HEK293 (cell line): Measurements from ENCODE around the gene SPIN3.
"Not testable (repeated sequence)": the region's sequence is repeated elsewhere in the genome, so short reads cannot be mapped to it uniquely, and the experiment has no call there.

Experiments used
- CTCF ChIA-PET: fragments of 350-600 bp; formaldehyde crosslinking; extraction: SDS; loops from one replicate; lab custom pipeline; 2021; ENCODE audit warnings: antibody characterized with exemption; lab: Yijun Ruan, JAX
- POLR2A ChIA-PET: fragments of 300-600 bp; formaldehyde crosslinking; extraction: SDS; loops from one replicate; lab custom pipeline; 2020; ENCODE audit warnings: antibody characterized with exemption, inconsistent platforms; lab: Yijun Ruan, JAX
- H3K27ac ChIP-seq: fragments of 200-500 bp; sonication (Bioruptor generic); 2 replicates; pipeline ENCODE4 v1.5.1; 2014; ENCODE audit warnings: low read depth, low read length, control low read depth, inconsistent platforms; ENCODE audit errors: extremely low read depth
- H3K36me3 ChIP-seq, 2 experiments: fragments of 200-500 bp in 1 of 2; sonication (Bioruptor generic) in 1 of 2; 1 replicate in 1 of 2; 2 replicates in 1 of 2; pipeline ENCODE4 v1.5.1; 2014 to 2017; ENCODE audit warnings: inconsistent platforms in 2 of 2, low read length in 2 of 2; ENCODE audit not compliant: control insufficient read depth in 2 of 2, insufficient read depth in 1 of 2
- H3K4me1 ChIP-seq: fragments of 200-500 bp; sonication (Bioruptor generic); 2 replicates; pipeline ENCODE4 v1.5.1; 2014; ENCODE audit warnings: mild to moderate bottlenecking, low read length, inconsistent platforms; ENCODE audit not compliant: control insufficient read depth, insufficient read depth
- H3K4me3 ChIP-seq: 2 replicates; pipeline ENCODE4 v1.5.1; 2011; ENCODE audit warnings: low read depth, mild to moderate bottlenecking, control low read depth, low read length, moderate library complexity
- H3K9me3 ChIP-seq: fragments of 200-500 bp; sonication (Bioruptor generic); 2 replicates; pipeline ENCODE4 v1.5.1; 2014; ENCODE audit warnings: low read depth, low read length, inconsistent platforms; ENCODE audit not compliant: control insufficient read depth, insufficient read depth
- ELK4 ChIP-seq: IDR thresholded peaks from 2 replicates; pipeline ENCODE4 v1.6.1; 2011; ENCODE audit warnings: mild to moderate bottlenecking, low read depth, low read length, borderline replicate concordance
- MYNN ChIP-seq: fragments of 450-650 bp; formaldehyde crosslinking; IDR thresholded peaks from 2 replicates; pipeline ENCODE4 v1.5.1; 2016; ENCODE audit warnings: missing biosample characterization, missing genetic modification characterization, borderline replicate concordance
- SP2 ChIP-seq: fragments of 450-650 bp; formaldehyde crosslinking; IDR thresholded peaks from 2 replicates; pipeline ENCODE4 v1.5.1; 2016; ENCODE audit warnings: missing biosample characterization, missing genetic modification characterization
- SP7 ChIP-seq: fragments of 450-650 bp; formaldehyde crosslinking; IDR thresholded peaks from 2 replicates; pipeline ENCODE4 v1.5.1; 2016; ENCODE audit warnings: missing biosample characterization, missing genetic modification characterization
- ZBTB11 ChIP-seq: fragments of 450-650 bp; formaldehyde crosslinking; conservative IDR thresholded peaks from 2 replicates; pipeline ENCODE4 v1.5.1; 2016; ENCODE audit warnings: low read depth, missing biosample characterization, missing genetic modification characterization
- ZBTB21 ChIP-seq: fragments of 450-650 bp; formaldehyde crosslinking; IDR thresholded peaks from 2 replicates; pipeline ENCODE4 v1.5.1; 2017; ENCODE audit warnings: missing biosample characterization, missing genetic modification characterization
- ZNF121 ChIP-seq: fragments of 450-650 bp; formaldehyde crosslinking; IDR thresholded peaks from 2 replicates; pipeline ENCODE4 v1.5.1; 2016; ENCODE audit warnings: missing biosample characterization, missing genetic modification characterization
- ZNF184 ChIP-seq: fragments of 450-650 bp; IDR thresholded peaks from 2 replicates; pipeline ENCODE4 v1.5.1; 2018; ENCODE audit warnings: missing biosample characterization, mild to moderate bottlenecking, missing genetic modification characterization
- ZNF214 ChIP-seq: fragments of 450-650 bp; formaldehyde crosslinking; IDR thresholded peaks from 2 replicates; pipeline ENCODE4 v1.5.1; 2017; ENCODE audit warnings: missing biosample characterization, mild to moderate bottlenecking, missing genetic modification characterization, borderline replicate concordance
- ZNF23 ChIP-seq: fragments of 450-650 bp; formaldehyde crosslinking; IDR thresholded peaks from 2 replicates; pipeline ENCODE4 v1.5.1; 2016; ENCODE audit warnings: missing biosample characterization, missing genetic modification characterization, borderline replicate concordance
- ZNF239 ChIP-seq: fragments of 450-650 bp; formaldehyde crosslinking; IDR thresholded peaks from 2 replicates; pipeline ENCODE4 v1.5.1; 2016; ENCODE audit warnings: missing biosample characterization, missing genetic modification characterization
- ZNF26 ChIP-seq: fragments of 450-650 bp; formaldehyde crosslinking; IDR thresholded peaks from 2 replicates; pipeline ENCODE4 v1.5.1; 2016; ENCODE audit warnings: missing biosample characterization, missing genetic modification characterization
- ZNF433 ChIP-seq: fragments of 450-650 bp; formaldehyde crosslinking; IDR thresholded peaks from 2 replicates; pipeline ENCODE4 v1.5.1; 2016; ENCODE audit warnings: missing biosample characterization, missing genetic modification characterization, low read depth
- ZNF514 ChIP-seq: fragments of 450-650 bp; formaldehyde crosslinking; IDR thresholded peaks from 2 replicates; pipeline ENCODE4 v1.5.1; 2016; ENCODE audit warnings: missing biosample characterization, missing genetic modification characterization
- ZNF549 ChIP-seq: fragments of 450-650 bp; IDR thresholded peaks from 2 replicates; pipeline ENCODE4 v1.5.1; 2018; ENCODE audit warnings: missing biosample characterization, missing genetic modification characterization, mild to moderate bottlenecking, inconsistent platforms, moderate library complexity
- ZNF626 ChIP-seq: fragments of 450-650 bp; sonication (Bioruptor Pico); formaldehyde crosslinking; IDR thresholded peaks from 2 replicates; pipeline ENCODE4 v1.5.1; 2018; ENCODE audit warnings: missing biosample characterization, missing genetic modification characterization, inconsistent platforms
- ZNF704 ChIP-seq: fragments of 450-650 bp; formaldehyde crosslinking; IDR thresholded peaks from 2 replicates; pipeline ENCODE4 v1.5.1; 2016; ENCODE audit warnings: missing biosample characterization, missing genetic modification characterization
- ZSCAN4 ChIP-seq: fragments of 450-650 bp; formaldehyde crosslinking; IDR thresholded peaks from 2 replicates; pipeline ENCODE4 v1.5.1; 2017; ENCODE audit warnings: missing biosample characterization, missing genetic modification characterization

Gene SPIN3

DNA sequence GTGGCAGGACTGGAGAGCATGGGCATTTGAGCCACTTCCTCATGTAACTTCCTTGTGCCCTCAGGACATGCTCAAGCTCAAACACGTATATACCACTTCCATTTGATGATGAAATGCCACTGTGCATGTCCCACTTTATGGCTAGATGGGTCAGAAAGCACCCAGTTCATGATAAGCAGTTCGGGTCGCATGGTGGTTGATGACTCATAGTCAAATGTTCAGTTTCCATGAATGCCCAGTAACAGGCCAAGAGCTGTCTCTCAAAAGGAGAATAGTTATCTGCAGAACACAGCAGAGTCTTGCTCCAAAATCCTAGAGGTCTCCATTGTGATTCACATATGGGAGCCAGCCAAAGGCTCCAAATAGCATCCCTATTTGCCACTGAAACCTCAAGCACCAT is 48.9 kb upstream of the SPIN3 start (continued):
- TF ChIP-seq ZNF26 (tag by site-specific recombination) (no peak), ZBTB21 (tag by site-specific recombination) (no peak), ZNF121 (tag by site-specific recombination) (no peak), ELK4 (no peak), ZSCAN4 (tag by site-specific recombination) (no peak), SP2 (tag by site-specific recombination) (no peak), ZNF514 (tag by site-specific recombination) (no peak), SP7 (tag by site-specific recombination) (no peak), ZNF214 (tag by site-specific recombination) (no peak), ZNF23 (no peak), ZNF433 (tag by site-specific recombination) (no peak)

GRCh38 chrX:57037265-57037664 is 41.9 kb upstream of the SPIN3 start:
- H3K27ac ChIP-seq, POLR2A ChIA-PET, CTCF ChIA-PET, H3K4me3 ChIP-seq, H3K4me1 ChIP-seq, H3K36me3 ChIP-seq, H3K9me3 ChIP-seq: not testable (repeated sequence)

DNA sequence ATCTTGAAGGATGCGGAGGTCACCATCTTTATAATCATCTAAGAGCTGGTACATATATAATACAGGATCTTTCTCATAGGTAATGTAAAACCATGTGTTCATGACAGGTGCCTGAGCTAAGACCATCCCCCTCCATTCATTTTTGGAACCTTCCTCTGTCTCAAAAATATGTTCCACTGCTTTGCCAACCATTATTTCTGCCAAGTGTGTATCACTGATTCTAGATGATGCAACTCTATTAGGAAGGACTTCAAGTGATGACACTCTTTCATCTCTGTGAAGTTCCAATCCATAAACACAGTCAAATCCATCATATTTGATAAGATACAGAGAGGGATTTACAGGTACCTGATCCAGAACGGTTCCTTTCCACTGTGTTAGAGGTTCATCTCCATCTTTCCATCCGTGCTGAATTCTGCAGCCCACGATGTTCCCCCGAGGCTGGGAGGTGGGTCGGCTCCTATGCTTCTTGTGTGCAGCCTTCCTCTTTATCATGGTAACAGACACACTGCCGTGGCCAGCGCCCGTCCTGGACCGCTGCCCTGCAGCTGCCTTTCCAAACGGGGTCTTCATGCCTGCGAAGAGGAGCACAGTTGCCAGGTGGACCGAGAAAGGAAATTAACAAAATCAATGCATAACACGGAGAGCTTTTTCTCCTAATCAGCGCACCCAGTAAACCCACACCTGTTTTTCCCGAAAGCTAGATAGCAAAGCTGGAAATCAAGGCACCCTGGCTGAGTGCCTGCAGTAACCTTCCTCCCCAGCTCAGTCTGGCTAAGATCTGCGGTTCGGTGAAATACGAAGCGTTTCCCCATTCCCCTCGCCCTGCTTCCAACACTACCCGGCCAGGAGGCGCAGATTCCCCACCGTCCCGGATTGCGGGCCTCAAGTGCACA is 718 bp downstream of the SPIN3 start:
- H3K9me3 ChIP-seq, result no peaks in the 10 kb centered on the region
- peaks cover 0 to 38% of the 10 kb centered on the region in 2 experiments; a peak in 1 of 3 replicates for H3K36me3 ChIP-seq
- POLR2A ChIA-PET, result interaction anchor here (1.1 kb wide), 1 partner anchor 266 kb away, joined by 3 read pairs; the partner anchor contains the start of gene NBDY
- H3K27ac ChIP-seq, result no peak overlapping the region; the same call in 1 of the 2 replicates
- CTCF ChIA-PET, result interaction anchor here (0.6 to 1.7 kb wide), 3 partner anchors 16 to 1085 kb away, joined by 3 to 6 read pairs (median 3); no protein-coding TSS in a partner anchor
- no peaks in the 10 kb centered on the region for H3K4me1 ChIP-seq
- H3K4me3 ChIP-seq, result peak overlapping the region; percentile 60
- no peak for TF ChIP-seq ZNF239 (tag by site-specific recombination)
- no peak for TF ChIP-seq ZNF704
- no peak for TF ChIP-seq ZBTB11 (tag by site-specific recombination)
- no peak for TF ChIP-seq ZNF184 (tag by site-specific recombination)
- no peak for TF ChIP-seq MYNN (tag by site-specific recombination)
- TF ChIP-seq ZNF626, result no peak
- TF ChIP-seq ZNF549 (tag by site-specific recombination), result no peak
